ENCODE data around the gene GNG2. TPM values are rescaled to one million over a fixed set of nuclear protein-coding genes. Genes with fewer than 3 reads are reported as not detected.

The GNG2 gene
- total RNA-seq, 1 donor from 2014 or later: 11.4 TPM

DNA sequence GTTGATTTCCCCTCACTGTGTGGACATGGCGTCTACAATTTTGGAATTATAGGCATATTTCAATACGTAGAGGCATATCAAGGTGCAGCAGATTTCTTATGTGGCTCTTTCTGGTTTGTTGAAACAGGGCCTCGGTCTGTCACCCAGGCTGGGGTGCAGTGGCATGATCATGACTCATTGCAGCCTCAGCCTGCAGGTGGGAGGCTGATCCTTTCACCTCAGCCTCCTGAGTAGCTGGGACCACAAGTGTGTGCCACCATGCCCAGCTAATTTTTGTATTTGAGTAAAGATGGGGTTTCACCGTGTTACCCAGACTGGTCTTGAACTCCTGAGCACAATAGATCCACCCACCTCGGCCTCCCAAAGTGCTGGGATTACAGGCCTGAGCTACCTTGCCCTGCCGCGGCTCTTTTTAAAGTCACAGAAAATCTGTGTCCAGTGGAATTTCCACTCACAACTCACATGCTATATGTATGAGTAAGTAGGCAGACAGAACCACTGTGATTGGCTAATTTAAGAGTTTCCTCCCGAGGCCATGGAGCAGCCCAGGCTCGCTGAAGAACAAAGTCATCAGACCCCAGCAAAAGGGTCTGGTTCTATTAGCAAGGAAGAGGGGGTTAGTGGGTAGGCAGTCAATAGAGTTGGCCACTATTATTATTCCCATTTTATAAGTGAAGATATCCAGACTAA is 9.1 kb downstream of the GNG2 start:
- intact Hi-C loops (cut with DNase I): no loop called here
- Histone ChIP-seq H3K27ac (no peak overlapping the region), H3K4me1 (no peaks in the 10 kb centered on the region), H3K36me3 (no peaks in the 10 kb centered on the region), H3K9me3 (no peaks in the 10 kb centered on the region), H3K27me3 (no peaks in the 10 kb centered on the region), H3K4me3 (no peak overlapping the region)
- no peak for DNase-seq (ENCODE audit: low spot score in 2 of 2)
- no peak for TF ChIP-seq CTCF (IDR thresholded peaks at IDR 0.05)

- no peak overlapping the region for H3K27ac ChIP-seq
- H3K4me3 ChIP-seq: no peak overlapping the region
- no peaks in the 10 kb centered on the region for H3K4me1 ChIP-seq
- H3K27me3 ChIP-seq: no peaks in the 10 kb centered on the region
- H3K36me3 ChIP-seq: no peaks in the 10 kb centered on the region
- H3K9me3 ChIP-seq: no peaks in the 10 kb centered on the region
- no peak for DNase-seq (ENCODE audit: low spot score in 2 of 2)
- TF ChIP-seq CTCF (IDR thresholded peaks at IDR 0.05): no peak
- intact Hi-C loops (cut with DNase I): no loop called here
These were observed 10.2 kb downstream of the GNG2 start for GRCh38 chr14:51870606-51871005.

DNA sequence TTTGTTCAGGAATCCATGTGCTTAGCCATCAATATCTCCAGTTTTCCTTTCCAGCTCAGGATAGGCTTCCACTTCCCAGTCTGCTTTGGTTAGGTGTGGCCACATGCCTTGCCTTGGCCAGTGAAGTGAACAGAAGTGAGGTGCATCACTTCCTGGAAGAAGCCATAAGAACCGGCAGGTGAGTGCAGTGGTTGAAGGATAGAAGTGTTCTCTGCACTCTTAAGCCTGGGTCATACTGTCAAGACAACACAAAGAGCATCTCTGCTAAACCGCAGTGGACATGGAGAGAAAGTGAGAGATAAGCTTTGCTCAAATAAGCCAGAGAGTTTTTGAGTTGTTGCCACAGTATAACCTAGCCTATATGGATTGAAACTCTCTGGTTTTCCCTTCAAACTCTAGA is 11.4 kb downstream of the GNG2 start:
- Histone ChIP-seq H3K4me1 (no peaks in the 10 kb centered on the region), H3K9me3 (no peaks in the 10 kb centered on the region), H3K27me3 (no peaks in the 10 kb centered on the region), H3K4me3 (no peak overlapping the region), H3K36me3 (no peaks in the 10 kb centered on the region), H3K27ac (no peak overlapping the region)
- no peak for DNase-seq (ENCODE audit: low spot score in 2 of 2)
- TF ChIP-seq CTCF (IDR thresholded peaks at IDR 0.05): no peak
- intact Hi-C loops (cut with DNase I): no loop called here

DNA sequence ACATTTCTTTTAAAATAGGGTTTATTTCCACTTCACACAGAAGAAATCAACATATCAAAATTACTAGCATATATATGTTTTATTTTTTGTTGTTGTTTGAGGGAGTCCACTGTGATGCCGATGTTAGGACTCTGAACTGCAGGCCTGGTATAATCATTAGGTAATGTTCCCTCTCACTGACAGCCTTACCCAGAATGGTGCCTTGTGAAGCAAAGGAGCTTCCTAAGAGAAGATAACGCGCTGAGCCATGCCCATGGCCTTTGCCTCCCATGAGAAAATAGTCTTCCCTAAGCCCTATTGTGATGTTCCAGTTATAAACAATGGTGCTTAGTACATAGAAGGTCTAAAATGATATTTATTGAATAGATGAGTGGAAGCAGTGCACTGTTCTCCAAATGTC is 12.0 kb downstream of the GNG2 start:
- intact Hi-C loops (cut with DNase I): no loop called here
- H3K27me3 ChIP-seq: no peaks in the 10 kb centered on the region

GRCh38 chr14:51873221-51873893 is 12.9 kb downstream of the GNG2 start:
- no peak for TF ChIP-seq CTCF (IDR thresholded peaks at IDR 0.05)
- H3K27me3 ChIP-seq: no peaks in the 10 kb centered on the region
- no peak overlapping the region for H3K27ac ChIP-seq
- no peak overlapping the region for H3K4me3 ChIP-seq
- no peaks in the 10 kb centered on the region for H3K9me3 ChIP-seq
- intact Hi-C loops (cut with DNase I): no loop called here
- DNase-seq (ENCODE audit: low spot score in 2 of 2): no peak
- no peaks in the 10 kb centered on the region for H3K4me1 ChIP-seq
- no peaks in the 10 kb centered on the region for H3K36me3 ChIP-seq

More for the DNA sequence above, 12.0 kb downstream of the GNG2 start:
- no peak for TF ChIP-seq CTCF (IDR thresholded peaks at IDR 0.05)
- H3K36me3 ChIP-seq: no peaks in the 10 kb centered on the region
- no peak for DNase-seq (ENCODE audit: low spot score in 2 of 2)
- H3K4me1 ChIP-seq: no peaks in the 10 kb centered on the region
- no peak overlapping the region for H3K4me3 ChIP-seq
- no peaks in the 10 kb centered on the region for H3K9me3 ChIP-seq
- H3K27ac ChIP-seq: no peak overlapping the region

All from ascending aorta (tissue), 2 donors.